Esophagus squamous epithelium (tissue), 4 donors: Measurements from ENCODE around the gene FBXL20.

ENCODE experiments used
- CTCF ChIP-seq, 6 experiments: fragments of 450-650 bp in 4 of 6; fragments of 200-600 bp in 2 of 6; sonication (generic) in 2 of 6; IDR thresholded peaks; one replicate each; pipeline ENCODE4 v1.5.1; 2016 to 2019; ENCODE audit warnings: antibody characterized with exemption in 6 of 6, mild to moderate bottlenecking in 4 of 6, moderate library complexity in 4 of 6
- POLR2A ChIP-seq, 4 donors: fragments of 450-650 bp; IDR thresholded peaks; one replicate each; pipeline ENCODE4 v1.6.1; 2017; ENCODE audit warnings: antibody characterized with exemption in 4 of 4, mild to moderate bottlenecking in 4 of 4, moderate library complexity in 3 of 4

- no peak for TF ChIP-seq POLR2A (IDR thresholded peaks at IDR 0.05)
- TF ChIP-seq CTCF (IDR thresholded peaks at IDR 0.05) = no peak
Observed at GRCh38 chr17:39357986-39358385, 43.4 kb downstream of the FBXL20 start.
